NCI-H748 (cell line): ENCODE results near the gene KRTAP4-12.
"Not testable (repeated sequence)": the region's sequence is repeated elsewhere in the genome, so short reads cannot be mapped to it uniquely, and the experiment has no call there.

Source experiments
- DNase-seq: peaks from one replicate; lab custom pipeline; 2025; ENCODE audit not compliant: unreplicated experiment; lab: John Stamatoyannopoulos, UW

KRTAP4-12 gene

GRCh38 chr17:41123991-41124371 is at the start of gene KRTAP4-12:
Gene KRTAP4-12, minus strand, starts transcription at chr17:41124182. Its CDS starts 60 bp downstream, at chr17:41124122.
- not testable (repeated sequence) for DNase-seq

DNA sequence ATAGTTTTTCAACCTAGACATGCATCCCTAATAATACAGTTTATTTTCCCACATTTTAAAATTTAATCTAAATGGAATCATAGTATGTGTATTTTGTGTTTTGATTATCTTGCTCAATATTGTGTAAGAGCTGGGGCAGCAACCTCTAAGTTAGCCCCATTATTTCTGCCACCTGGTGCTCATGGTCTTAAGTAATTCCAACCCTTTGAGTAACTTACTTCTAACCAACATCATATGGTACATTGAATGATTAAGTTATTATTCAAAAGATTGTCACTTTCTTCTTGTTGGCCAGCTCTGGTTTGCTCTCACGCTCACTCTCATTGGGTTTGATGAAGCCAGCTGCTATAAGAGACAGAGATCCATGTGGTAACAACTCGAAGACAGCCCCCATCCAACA is 47.9 kb upstream of the KRTAP4-12 start:
- no peak for DNase-seq

- no peak for DNase-seq
Observed at GRCh38 chr17:41168121-41168520, 44.1 kb upstream of the KRTAP4-12 start, which contains the start of gene KRTAP4-3. Gene KRTAP4-3, minus strand, starts transcription at chr17:41168221. Its CDS starts 49 bp downstream, at chr17:41168172.

DNA sequence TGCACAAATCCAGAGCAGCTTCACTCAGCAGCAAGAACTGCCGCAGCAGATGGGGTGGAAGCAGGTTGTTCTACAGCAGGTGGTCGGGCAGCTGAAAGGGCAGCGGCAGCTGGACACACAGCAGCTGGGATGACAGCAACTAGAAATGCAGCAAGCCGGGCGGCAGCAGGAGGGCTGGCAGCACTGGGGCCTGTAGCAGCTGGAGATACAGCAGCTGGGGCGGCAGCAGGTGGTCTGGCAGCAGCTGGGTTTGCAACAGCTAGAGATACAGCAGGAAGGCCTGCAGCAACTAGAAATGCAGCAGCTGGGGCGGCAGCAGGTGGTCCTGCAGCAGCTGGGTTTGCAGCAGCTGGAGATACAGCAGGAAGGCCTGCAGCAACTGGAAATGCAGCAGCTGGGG is 43.6 kb upstream of the KRTAP4-12 start:
- peak; percentile 38 for DNase-seq

DNA sequence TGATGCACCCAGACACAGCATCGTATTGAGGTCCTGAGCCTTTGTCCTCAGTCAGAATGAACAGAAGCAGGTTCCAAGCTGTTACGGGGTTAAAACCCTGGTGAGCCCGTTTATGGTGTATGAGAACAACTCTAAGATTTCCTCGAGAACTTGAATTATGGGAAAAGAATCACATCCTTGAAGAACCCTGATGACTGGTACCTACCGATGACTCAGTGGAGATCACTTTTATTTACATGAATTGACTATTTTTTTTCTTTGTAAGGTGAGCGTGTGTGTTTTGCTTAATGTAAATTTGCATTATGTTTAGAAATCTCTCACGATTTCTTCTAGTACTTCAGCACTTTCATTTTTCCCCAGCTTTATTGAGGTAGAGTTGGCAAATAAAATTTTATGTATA is 39.8 kb upstream of the KRTAP4-12 start:
- DNase-seq: no peak

GRCh38 chr17:41160648-41161047 is 36.7 kb upstream of the KRTAP4-12 start, which contains the start of gene KRTAP4-4:
Gene KRTAP4-4, minus strand, starts transcription at chr17:41160748. Its CDS starts 57 bp downstream, at chr17:41160691.
- DNase-seq: peak; percentile 17

GRCh38 chr17:41160190-41160589 is 36.2 kb upstream of the KRTAP4-12 start:
- DNase-seq: not testable (repeated sequence)

- DNase-seq: no peak
Observed at GRCh38 chr17:41153856-41154255, 29.9 kb upstream of the KRTAP4-12 start.

DNA sequence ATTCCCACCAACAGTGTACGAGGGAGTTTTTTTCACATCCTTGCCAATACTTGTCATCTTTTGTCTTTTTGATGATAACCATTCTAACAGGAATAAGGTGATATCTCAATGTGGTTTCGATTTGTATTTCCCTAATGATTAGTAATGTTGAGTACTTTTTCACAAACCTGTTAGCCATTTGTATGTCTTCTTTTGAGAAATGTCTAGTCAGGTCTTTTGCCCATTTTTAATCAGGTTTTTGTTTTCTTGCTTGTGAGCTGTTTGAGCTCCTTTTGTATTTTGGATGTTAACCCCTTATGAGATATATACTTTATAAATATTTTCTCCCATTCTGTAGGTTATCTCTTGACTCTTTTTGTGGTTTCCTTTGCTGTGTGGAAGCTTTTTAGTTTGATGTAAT is 27.5 kb upstream of the KRTAP4-12 start:
- DNase-seq: no peak

DNA sequence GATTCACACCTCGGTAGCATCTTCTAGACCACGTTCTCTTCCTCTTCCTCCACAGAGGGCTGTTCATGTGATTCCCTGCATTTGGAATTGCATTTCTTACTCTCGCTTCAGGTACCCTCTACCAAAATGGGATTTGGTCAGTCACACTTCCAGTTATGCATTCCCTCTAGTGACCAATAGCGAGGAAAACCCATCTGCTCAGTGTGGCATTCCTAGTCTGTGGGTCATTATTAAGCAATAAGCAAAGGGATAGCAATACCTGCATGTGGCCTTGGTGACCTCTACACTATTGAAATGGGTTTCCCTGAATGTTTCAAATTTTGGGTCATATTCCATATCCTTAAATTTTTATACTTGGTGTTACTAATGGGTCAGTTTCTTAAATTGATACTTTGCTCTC is 26.0 kb upstream of the KRTAP4-12 start:
- DNase-seq: no peak

- no peak for DNase-seq
Observed at GRCh38 chr17:41149652-41149985, 25.6 kb upstream of the KRTAP4-12 start, which contains the start of gene KRTAP4-5. Gene KRTAP4-5, minus strand, starts transcription at chr17:41149825. Its CDS starts 58 bp downstream, at chr17:41149767.

- peak; percentile 4 for DNase-seq
Observed at GRCh38 chr17:41148971-41149651, 25.1 kb upstream of the KRTAP4-12 start.

DNA sequence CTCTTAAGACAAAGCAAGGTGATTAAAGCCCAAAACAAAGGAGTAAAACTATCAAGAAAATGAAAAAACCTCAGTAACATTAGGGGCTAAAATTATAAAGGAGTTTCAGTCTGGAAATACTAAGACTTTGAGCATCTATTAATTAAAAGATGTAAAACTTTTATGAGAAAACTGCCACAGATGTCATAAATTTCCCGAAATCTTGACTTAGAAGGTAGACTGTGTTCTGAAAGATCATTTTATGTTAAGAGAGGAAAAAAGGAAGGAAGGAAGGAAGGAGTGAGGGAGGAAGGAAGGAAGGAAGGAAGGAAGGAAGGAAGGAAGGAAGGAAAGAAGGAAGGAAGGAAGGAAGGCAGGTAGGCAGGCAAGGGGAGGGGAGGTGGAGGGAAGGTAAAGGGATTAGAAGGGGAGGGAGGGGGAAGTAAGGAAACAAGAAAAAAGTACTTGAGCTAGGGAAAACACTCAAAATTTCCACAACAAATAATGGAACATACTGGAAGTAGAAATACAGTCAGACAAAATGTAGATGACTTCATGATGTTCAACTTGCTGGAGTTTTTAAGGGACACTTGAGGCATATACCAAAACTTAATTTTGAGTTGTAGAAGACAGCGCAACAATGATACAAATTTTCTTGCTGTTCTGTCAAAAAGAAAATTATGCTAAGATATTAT is 23.7 kb upstream of the KRTAP4-12 start:
- DNase-seq: no peak

DNA sequence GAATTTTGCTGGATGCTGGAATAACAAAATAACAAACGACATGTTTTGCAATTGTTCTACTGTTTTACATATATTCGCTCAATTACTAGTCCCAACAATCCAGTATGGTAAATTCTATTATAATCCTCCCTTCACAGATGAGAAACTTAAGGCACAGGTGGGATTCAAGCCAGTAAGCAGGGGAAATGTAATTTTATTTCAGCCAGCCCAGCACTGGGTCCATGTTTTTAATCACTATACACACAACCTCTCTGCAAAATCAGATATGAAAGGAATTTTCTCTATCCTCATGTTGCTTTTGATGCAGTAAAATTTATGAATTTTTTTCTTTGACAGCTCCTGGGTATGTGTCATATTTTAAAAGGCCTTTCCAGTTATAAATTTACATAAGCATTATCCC is 21.3 kb upstream of the KRTAP4-12 start:
- DNase-seq: no peak

GRCh38 chr17:41144846-41145245 is 20.9 kb upstream of the KRTAP4-12 start:
- DNase-seq: no peak

DNA sequence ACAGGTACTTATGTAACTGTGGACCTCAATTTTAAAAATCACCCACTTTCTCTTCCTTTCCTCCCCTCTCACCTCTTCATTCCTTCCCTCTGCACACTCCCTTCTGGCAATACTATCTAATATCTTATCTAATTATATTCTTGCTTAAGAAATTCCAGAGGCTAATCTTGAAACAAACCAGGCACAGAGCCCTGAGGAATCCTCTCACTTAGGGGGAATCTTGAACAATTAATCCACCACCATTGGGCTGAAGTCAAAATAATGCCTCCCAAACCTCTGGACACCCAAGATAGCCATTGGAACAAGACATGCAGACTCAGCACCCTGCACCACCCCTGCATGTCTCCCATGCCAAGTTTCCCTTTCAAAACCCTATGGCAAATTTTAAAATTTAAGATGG is 17.4 kb upstream of the KRTAP4-12 start:
- DNase-seq: no peak

GRCh38 chr17:41140360-41141131 is 16.6 kb upstream of the KRTAP4-12 start, which contains the start of gene KRTAP4-6:
Gene KRTAP4-6, minus strand, starts transcription at chr17:41140544. Its CDS starts 57 bp downstream, at chr17:41140487.
- DNase-seq: no peak

GRCh38 chr17:41139865-41140264 is 15.9 kb upstream of the KRTAP4-12 start:
- not testable (repeated sequence) for DNase-seq

- no peak for DNase-seq
Observed at GRCh38 chr17:41133880-41134735, 10.1 kb upstream of the KRTAP4-12 start.

GRCh38 chr17:41131979-41132378 is 8.0 kb upstream of the KRTAP4-12 start:
- DNase-seq: no peak

- no peak for DNase-seq
Observed at GRCh38 chr17:41127371-41127770, 3.4 kb upstream of the KRTAP4-12 start.
